ENCODE results near the gene SLC16A8.

SLC16A8 gene

DNA sequence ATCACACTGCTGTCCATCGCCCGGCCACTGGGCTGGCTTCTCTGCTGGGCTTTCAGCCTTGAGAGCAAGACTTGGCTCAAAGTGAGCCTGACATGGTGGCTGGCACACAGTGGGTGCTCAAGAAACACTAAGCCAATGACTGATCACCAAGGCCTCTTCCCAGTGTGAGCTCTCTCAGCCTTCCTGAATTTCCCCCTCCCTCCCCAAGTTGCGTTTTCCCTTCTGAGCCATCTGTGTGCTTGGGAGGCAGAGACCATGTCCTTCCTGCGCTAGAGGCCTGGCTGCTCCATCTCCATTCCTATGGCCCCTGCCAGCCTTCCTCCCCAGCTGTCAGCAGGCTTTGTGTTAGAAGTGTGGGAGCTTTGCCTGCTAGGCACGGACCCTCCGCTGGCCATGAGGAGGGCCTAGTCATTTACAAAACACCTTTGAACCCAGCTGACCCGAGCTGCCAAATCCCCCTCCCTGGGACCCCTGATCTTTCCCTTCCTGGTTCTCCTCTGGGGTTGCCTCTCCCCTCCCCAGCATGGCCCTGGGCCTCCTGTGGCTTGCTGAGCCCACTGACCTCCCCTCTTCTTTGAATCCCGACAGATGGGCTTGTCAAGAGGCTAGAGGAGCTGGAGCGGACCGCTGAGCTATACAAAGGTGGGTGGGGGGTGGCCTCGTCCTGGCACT lies 13.6 kb downstream of the SLC16A8 start:
- DNase-seq: no peak

DNA sequence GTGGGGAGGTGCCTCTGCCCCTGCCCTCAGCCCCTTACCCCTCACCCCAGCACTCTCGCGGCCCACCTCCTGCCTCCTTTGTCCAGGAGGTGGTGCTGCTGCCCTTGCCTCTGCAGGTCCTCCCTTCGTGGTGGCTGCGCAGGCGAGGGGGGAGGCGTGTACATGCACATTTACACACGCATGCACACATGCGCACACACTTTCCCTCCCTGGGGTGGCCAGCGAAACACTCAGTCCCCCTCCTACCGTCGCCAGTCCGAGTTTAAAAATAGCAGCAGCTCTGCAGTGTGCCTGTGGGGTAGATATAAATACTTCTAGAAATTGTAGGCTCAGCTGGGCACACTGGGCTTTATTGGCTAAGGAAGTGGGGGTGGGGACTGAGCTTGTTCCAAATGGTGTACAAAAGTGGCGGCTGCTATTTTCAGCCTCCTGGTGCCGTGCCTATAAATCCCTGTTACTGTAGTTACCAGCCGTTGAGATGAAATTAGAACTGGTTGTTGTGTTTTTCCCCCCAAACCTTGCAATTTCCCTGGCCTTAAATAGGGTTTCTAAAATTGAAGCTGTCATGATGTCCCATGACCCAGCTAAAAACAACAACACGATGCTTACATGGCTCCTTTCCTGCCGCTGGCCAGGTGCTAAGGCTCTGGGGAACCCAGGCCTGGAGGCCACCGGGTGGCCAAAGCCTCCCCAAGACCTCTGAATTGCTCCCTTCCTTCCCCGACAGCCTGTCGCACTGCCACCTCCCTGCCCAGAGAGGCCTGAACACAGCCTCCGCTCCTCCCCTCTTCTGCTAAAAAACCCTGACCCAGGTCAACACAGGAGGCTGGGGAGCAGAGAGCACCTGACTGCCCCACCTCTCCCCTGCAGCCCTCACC lies 14.4 kb downstream of the SLC16A8 start:
- no peak for DNase-seq

DNA sequence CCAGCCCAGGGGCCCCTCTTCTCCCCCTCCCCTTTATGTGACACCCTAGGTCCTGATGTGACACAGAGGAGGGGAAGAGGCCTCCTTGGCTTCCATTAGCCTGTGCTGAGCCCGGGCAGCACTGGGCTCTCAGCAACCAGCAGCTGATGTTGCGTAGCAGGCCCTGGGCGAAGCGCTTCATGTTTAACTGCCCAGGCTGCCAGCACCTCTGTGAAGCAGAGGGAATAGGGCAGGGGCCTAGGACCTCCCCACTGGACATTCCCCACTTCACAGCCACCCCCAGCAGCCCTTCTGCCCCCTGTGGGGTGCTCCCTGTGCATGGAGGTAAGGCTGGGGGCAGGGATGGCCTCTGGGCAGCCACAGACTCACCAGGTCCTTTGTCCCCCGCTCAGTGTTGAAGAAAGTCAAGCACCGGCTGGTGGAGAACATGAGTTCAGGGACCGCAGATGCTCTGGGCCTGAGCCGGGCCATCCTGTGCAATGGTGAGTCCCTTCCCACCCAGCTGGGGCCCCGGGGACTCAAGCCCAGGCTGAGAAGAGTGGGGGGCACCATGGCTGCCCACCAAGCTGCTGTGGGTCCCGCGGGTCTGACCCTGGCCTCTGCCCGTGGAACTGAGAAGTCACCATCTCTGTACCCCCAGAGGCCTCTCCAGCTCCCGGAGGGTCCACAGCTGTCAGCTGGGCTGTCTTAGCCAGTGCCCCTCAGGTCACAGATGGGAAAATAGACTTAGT lies 15.2 kb downstream of the SLC16A8 start:
- DNase-seq: no peak

DNA sequence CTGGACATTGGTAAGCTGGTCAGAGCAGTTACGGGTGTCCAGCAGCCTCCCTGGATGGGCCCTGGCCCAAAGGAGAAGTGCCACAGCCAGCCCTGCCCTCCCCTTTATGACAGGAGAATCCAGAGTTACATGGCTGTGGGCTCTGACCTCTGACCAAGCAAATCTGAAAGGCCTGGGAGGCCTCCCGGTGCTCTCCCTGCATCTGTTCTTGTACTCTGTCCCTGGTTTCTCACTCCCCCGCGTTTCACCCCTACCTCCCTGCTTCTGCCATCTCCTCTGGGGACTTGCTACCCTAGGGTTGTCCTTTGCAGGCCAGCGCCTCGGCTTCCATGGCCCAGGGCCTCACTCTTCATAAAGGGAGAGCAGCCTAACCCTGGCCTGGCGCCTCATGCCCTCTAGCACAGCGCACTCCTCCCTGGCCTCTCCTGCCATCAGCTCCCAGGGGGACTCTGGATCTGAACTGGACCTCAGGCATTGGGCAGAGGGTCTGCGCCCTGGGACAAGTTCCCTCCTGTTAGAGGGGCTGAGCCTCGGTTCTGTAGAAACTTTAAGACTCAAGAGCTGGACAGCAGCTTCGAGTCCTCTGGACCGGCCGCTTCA lies 16.1 kb downstream of the SLC16A8 start:
- DNase-seq: no peak

DNA sequence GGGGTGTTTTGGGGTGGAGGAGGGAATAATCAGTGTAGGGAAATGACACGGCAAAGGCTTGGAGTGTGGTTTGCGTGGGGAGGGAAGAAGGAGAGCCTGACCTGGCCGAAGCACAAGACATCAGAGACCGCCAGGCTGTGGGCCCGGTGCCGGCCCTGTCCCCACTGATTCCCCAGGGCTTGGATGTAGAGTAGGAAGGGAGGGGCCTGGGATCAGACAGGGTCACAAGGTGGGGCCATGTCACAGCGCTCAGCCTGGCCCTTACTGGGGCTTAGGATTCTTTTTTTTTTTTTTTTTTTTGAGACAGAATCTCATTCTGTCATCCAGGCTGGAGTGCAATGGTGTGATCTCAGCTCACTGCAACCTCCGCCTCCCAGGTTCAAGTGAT lies 17.0 kb downstream of the SLC16A8 start:
- DNase-seq: no peak

DNA sequence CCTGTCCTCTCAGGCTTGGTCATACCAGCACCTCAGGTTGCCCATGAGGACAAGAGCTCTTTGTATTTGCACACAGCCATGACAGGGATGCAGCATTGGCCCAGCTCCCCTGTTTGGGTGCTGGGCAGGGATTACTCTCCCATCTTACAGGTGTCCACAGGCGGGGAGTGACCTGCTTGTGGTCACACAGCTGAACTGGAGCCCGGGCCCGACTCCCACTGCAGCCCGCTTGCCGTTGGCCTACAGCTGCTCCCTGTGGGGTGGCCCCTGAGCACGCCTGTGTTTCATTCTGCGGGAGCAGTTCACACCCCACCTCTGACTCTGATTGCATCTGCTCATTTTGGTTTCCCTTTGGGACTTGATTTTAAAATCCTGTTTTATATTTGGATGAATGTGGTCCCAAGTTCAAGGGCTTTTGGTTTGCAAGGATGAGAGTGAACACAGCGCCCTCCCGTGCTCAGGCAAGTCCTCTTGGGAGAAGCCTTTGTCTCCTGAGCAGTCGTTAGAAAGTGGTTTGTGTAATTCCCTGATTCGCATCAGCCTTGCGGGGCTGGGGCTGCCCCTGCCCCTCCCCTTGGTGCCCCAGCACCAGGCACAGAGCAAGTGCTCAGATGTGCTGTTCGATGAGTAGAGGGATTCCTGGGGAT lies 17.5 kb downstream of the SLC16A8 start:
- DNase-seq: no peak

DNA sequence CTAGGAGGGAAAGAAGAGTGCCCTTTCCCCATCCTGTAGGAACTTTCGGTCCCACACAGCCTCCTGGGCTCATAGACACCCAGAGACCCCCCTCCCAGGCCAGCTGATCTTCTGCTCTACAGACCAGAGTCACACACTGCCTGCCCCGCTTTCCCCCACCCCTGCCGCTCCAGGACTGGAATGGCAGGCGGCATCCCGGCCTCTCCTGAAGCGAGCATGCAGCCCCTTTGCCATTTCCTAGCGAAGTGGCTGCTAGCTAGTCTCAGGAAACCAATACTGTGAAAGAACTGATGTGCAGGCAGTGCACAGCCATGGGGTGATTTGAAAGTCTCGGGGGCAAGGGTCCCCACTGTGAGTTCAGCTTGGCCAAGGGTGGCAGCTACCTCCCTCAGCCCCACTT lies 18.4 kb downstream of the SLC16A8 start:
- no peak for DNase-seq

DNA sequence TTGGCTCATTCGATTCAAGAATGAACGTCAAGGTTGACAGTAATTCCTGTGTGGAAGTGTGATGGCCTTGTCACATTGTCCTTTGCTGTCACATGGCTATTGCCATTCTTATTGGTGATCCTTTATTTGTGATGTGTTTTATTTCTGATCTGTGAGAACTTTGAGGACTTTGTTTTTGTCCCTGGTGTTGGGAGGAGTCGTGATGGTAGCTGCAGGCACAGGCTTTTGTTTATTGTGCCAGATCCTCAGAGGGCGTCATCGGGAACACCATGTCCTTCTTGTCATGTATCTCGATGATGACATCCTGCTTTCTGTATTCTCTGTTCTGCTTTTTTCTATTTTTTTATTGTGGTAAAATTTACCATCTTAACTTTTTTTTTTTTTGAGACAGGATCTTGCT lies 21.2 kb downstream of the SLC16A8 start:
- DNase-seq: no peak

DNA sequence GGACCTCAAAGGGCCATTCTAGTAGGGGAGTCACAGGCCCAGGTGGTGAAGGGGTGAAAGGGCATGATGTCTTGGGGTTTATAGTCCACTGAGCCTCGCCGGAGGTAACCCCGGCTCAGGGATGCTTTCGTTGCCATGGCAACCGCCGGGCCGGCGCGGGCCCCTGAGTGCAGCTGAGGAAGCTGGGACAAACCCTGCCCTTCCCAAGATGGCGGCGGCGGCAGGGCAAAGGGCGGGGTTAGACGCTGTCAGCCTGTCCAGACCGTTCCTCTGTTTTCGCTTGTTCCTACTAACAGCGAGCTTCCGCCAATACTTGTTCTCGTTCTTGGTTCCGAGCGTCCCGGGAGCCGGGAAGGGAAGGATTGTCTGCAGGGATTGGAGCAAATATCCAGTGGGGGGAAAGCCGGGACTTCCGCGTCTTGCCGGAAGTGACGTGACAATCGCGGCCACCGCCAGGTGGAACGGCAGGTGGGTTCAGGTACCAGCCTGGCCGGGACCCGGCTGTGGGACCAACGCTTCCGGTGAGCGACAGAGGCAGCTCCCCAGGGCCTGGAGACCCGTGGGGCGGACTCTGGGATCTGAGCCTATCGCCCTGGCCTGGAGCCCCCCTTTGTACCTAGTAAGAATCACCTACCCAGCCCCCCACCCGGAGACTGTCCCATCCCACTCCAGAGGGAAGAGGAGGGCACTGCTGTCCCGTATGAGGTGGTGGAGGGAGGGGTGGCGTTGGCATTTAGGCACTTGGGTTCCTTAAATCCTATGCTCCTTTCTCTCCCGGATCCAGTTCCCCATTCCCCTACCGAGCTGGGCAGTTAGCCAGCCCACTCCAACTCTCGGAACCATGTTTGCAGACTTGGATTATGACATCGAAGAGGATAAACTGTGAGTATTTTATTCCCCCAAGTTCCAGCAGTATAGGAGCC lies 26.8 kb downstream of the SLC16A8 start, which contains the start of gene PICK1:
Gene PICK1 (plus strand): TSS at position 436 of the 923 bp plus-strand sequence. CDS start 406 bp downstream, at position 842.
- DNase-seq: peak; percentile 88

DNA sequence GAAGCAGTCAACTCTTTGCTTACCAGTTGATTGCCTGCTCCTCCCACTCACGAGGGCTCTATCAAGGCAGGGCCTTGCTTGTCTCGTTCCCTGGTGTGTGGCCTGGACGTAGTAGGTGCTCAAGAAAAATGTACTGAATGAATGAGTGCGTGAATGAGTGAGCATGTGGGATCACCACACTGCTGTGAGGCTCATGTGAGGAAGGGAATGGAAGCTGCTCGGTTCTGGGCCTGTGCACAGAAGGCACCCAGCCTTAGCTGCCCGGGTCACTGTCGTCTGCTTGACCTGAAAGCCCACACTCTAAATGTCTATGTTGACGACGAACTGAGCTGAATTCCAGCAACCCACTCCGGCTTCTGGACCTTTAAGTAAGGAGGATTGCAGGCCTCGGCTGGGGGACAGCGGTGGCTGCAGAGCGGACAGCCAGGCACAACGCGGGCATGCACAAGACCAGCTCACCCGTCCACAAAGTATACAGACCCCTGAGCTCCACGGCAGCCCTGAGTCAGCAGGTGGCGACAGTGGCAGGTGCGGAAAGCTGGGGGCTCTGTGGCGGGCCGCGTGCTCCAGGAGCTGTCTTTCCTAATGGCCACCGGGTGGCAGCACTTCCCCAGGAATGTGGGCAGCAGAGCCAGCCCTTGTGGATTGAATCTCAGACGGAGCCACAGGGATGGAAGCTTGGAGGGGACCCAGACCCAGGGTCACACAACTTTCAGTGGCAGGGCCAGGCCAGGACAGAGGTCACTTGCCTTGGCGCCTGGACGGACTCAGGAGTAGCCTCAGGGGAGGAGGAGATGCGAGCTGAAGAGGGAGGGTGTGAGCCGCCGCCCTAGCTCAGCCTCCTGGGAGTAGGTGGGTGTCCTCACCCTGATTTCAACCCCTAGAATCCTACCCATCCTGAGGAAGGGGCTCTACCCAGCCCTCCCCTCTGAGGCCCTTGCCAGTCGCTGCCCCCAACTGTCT lies 31.8 kb downstream of the SLC16A8 start:
- DNase-seq: peak; percentile 62

DNA sequence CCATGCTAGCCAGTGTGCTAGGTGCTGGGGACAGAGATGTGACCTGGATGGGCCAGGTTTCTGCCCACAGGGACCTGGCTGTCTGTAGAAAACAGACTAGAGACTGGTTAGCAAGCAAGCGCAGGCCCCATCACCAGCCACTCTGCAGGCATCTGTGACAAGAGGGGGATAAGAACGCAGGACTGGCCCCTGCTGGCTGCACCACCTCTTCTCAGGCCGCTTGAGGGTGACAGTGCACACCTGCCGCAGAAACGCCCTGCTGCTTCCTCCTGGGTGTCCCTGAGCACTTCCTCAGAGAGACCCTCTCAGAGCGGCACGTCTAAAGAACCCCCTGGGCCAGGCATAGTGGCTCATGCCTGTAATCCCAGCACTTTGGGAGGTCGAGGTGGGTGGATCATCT lies 32.7 kb downstream of the SLC16A8 start:
- DNase-seq: no peak

DNA sequence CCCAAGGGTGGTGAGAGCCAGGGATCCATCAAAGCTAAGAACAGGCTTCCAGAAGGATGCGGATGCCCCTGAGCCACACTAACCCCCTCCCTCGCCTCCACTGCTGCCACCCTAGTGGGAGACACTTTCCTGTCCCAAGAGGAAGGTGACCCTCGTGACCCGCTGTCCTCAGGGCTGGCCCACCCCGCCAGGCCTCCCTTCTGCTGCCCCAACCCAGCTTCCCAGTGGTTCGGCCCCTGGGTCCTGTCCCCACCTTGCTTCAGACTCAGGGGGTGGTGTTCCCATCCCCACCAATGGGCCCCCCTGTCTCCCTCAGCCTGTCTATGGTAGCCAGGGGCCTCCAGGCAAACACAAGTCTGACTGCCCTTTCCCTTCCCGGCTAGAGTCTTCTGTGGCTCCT lies 33.3 kb downstream of the SLC16A8 start:
- DNase-seq: no peak

DNA sequence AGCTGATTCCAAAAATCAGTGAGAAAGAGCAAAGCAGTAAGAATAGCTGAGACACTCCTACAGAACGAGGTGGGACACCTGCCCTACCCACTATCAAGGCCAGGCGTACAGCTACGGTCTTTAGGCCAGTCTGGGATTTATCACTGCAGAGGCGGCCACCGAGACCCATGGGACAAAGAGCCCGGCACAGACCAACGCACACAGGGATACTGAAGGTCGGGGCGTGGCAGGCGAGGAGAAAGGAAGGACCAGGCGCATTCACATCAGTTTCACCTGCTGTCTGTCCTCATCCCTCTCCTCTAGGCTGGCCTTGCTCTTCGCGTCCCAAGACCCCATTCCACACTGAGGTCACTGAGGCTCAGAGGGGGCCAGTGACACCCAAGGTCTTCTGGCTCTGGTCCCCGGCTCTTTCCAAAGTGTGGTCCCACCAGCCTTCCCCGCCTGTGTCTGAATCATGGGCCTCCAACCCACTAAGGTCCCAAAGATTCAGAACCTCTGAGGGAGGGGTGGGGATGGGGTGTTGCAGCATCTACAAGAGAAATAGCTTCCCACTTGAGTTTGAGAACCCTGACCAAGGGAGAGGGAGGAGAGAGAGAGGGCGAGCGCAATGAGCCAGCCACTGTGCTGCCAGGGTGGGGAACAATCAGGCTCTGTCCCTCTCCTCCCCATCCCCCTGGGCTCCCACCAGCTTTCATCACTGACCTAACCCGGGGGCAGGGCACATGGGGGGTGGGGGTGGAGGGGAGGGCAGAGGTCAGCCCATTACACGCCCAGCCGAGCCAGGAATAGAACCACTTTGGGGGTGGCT lies 34.0 kb downstream of the SLC16A8 start:
- no peak for DNase-seq

DNA sequence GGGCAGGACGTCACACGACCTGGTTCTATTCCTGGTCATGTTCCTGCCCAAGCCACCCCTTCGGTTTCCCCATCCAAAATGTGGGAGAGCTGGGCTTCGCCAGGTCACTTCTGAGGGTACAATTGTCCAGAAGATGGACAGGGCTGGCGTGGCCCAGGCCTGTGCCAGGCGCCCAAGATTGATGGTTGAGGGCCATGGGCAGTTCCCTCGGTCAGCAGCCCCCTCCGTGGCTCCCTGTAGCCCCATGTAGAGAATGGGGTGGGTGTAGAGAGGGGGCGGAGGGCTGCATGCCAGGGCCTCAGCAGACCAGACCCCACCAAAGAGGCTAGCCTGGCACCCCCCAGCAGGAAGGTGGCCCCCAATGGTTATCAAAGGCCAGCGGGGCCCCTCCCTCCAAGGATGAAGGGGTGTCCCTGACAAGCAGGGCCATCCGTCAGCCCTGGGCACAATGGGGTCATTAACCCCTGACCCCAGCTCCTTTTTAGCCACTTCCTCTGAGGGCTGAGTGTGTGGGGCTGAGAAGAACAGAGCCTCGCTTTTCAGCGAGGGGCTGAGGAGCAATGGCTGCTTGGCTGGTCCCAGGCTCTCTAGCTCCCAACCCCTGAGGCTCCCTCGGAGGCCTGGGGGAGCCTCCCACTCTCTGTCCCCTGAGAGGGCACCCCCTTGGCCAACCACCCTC lies 37.8 kb downstream of the SLC16A8 start:
- no peak for DNase-seq

DNA sequence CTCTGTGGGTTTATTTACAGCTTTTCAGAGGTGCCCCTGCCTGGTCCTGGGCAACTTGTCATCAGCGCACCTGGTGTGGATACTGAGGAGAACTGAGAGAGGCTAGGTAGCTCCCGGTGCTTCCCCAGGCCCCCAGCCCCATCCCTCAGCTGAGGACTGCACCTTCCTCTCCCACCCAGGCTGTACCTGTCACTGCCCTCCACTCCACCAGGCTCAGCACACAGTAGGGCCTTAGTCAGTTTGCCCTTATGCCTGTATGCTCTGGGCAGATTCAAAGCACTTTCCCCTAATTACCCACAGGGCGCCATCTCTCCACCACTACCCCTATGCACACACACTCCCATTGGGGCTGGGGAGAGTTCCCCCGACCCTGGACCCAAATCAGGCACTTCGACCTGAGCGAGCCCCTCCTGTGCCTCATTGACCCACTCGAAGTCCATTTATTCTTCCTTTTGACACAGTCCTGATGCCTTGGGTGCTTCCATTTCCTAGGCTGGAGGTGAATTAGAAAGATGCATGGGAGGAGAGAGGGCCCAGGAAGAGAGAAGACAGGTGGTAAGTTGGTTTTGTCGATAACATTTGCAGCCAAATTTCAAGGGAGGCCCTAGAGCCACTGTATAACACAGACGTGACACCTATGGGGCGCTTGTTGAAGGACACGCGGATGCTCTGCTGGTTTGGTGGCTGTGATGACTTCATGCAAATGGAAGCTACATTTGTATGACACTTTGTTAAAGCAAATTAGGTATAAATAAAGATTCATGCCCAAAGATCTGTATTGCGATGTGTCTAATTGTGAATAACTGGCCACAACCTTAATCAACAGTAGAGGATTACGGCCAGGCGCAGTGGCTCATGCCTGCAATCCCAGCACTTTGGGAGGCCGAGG lies 40.6 kb downstream of the SLC16A8 start:
- DNase-seq: no peak

DNA sequence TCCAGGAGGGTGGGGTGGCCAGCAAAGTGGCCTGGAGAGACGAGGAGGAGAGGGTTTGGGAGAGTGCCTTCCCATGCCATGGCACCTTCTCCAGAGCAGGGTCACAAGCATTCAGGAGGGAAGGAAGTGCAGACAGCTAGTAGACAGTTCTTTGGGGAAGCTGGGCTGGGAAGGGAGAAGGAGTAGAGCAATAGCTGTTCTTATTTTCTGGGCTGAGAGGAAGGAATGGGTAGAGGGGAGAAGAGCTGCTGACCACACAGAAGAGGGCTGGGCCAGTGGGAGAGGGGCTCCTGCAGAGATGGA lies 41.5 kb downstream of the SLC16A8 start:
- no peak for DNase-seq

DNA sequence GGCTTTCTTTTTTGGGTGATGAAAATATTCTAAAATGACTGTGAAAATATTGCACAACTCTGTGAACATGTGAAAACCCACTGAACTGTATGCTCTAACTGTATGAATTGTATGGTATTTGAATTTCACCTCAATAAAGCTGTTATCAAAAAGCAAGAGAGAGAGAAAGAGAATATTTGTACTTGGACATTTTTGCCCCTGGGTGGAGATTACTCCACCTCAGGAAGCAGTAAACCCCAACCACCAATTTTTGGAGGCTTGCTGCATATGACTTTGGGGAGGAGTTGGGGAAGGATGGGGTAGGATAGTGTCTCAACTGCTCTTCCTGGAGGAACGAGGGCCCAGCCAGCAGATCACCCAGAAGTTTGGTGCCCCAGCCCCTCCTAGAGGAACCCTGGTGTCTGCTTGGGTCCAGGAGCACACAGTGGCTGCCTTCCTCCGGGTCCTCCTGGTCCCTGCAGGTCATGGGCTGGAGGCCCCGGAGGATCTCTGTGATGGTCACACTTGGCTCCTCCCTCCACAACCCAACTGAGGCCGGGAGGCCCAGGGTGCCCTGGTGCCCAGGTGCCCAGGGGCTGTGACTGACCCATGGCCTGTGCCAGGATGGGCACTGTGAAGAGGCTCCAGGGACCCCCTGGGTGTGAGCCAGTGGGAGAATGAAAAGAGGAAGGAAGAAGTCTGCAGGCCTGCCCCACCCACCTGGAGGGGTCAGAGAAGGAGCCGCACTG lies 42.1 kb downstream of the SLC16A8 start:
- DNase-seq: no peak

Measured in kidney glomerular epithelial cell (primary cell).